ENCODE data around the gene C18orf63. TPM values are rescaled to one million over a fixed set of nuclear protein-coding genes. Genes with fewer than 3 reads are reported as not detected.
A peak's percentile ranks its signal among the peaks of the same experiment; 100 is the strongest.

C18orf63 gene
- total RNA-seq, 4 donors from 2014 or later, result not detected

DNA sequence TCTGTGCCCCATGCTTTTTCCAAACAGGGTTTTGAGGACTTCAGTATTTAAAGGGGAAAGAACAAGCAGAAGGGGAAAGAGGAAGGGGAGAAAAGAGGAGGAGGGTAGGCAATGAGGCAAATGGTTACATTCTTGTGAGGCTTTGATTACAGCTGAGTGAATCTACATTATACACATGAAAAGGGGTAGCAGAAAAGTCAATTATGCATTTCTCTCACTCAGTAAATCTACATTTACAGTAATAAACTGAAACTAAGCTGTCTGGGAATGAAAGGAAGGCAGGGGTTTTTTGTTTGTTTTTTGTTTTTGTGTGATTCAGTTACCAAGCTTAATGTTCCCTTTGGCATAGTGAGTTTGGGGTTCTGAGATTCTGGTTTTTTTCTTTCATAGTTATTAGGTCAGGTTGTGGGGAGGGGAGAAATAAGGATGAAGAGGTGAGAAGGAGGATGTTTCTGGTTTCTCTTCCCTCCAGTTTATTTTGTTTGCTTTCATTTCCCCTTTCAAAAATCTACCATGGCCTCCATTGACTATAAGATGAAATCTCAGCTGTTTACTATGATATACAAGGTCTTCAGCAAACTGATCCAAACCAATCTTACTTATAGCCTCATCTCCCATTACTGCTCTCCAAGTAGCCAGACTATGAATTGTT, 18.7 kb downstream of the C18orf63 start:
- Histone ChIP-seq H3K36me3 (no peaks in the 10 kb centered on the region), H3K27me3 (no peaks in the 10 kb centered on the region), H3K4me1 (no peaks in the 10 kb centered on the region), H3K4me3 (replicated peaks in 1 of 3) (no peak overlapping the region), H3K27ac (no peak overlapping the region), H3K9me3 (no peaks in the 10 kb centered on the region)
- no peak for DNase-seq
- TF ChIP-seq, protein P1, sequence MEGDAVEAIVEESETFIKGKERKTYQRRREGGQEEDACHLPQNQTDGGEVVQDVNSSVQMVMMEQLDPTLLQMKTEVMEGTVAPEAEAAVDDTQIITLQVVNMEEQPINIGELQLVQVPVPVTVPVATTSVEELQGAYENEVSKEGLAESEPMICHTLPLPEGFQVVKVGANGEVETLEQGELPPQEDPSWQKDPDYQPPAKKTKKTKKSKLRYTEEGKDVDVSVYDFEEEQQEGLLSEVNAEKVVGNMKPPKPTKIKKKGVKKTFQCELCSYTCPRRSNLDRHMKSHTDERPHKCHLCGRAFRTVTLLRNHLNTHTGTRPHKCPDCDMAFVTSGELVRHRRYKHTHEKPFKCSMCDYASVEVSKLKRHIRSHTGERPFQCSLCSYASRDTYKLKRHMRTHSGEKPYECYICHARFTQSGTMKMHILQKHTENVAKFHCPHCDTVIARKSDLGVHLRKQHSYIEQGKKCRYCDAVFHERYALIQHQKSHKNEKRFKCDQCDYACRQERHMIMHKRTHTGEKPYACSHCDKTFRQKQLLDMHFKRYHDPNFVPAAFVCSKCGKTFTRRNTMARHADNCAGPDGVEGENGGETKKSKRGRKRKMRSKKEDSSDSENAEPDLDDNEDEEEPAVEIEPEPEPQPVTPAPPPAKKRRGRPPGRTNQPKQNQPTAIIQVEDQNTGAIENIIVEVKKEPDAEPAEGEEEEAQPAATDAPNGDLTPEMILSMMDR (IDR thresholded peaks at IDR 0.05), result no peak
- TF ChIP-seq POLR2A (IDR thresholded peaks at IDR 0.05), result no peak
- intact Hi-C loops (cut with DNase I), result no loop called here

DNA sequence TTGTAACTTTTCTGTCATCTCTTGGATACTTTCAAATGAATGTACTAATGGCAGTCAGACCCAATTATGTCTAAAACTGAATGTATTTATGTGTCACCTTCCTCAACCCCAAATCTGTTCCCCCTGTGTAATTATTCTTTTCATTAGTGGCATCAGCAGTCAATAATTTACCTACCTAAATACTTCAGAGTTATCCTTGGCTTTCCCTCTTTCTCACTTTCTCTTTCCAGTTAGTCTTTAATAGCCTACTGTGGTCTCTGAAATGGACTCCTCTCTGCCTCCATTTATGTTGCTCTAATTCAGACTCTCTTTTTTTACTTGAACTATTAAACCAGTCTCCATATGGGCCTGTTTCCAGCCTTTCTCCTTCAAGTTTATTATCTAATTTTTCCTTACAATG, 21.0 kb downstream of the C18orf63 start:
- H3K9me3 ChIP-seq, result no peaks in the 10 kb centered on the region
- H3K36me3 ChIP-seq, result no peaks in the 10 kb centered on the region
- TF ChIP-seq, protein P1 (IDR thresholded peaks at IDR 0.05), result no peak
- no peak for TF ChIP-seq POLR2A (IDR thresholded peaks at IDR 0.05)
- no peak for DNase-seq
- no peak overlapping the region for H3K4me3 ChIP-seq (replicated peaks in 1 of 3)
- H3K4me1 ChIP-seq, result no peaks in the 10 kb centered on the region
- no peaks in the 10 kb centered on the region for H3K27me3 ChIP-seq
- H3K27ac ChIP-seq, result no peak overlapping the region
- intact Hi-C loops (cut with DNase I), result no loop called here

DNA sequence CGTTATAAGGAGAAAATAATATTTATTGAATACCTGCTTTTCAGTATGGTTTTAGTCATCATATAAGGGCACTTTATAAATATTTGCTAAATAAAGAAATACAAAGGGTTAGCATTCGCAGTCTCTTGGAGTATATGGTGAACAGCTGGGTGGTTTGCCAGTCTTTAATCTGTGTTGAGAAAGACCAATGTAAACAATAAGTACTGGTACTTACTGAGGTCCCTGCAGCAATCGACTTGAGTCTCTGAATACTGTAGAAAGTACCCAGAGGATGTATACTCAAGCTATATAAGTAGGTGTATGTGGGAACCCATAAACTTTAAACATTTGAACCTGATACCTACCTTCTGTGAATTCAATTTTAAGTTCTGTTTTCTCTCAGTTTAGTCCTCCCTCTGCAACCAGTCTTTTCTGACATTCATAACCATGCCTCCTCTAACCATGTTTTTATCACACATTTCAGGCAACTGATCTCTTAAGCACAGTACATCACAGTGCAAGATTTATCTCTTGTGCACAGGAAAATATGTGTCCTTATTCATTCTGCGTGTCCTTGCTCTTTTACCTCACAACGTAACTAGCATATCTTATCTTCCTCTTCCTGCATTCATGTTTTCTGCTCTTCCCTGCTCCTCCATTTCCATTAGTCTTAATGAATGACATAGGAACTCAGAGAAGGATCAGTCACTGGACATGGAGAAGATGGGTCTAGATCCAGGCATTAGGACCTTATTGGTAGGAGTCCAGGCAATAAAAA, 21.7 kb downstream of the C18orf63 start:
- no peak for TF ChIP-seq POLR2A (IDR thresholded peaks at IDR 0.05)
- TF ChIP-seq, protein P1 (IDR thresholded peaks at IDR 0.05), result no peak
- intact Hi-C loops (cut with DNase I), result no loop called here
- Histone ChIP-seq H3K27ac (no peak overlapping the region), H3K9me3 (no peaks in the 10 kb centered on the region), H3K4me1 (no peaks in the 10 kb centered on the region), H3K4me3 (replicated peaks in 1 of 3) (no peak overlapping the region), H3K27me3 (no peaks in the 10 kb centered on the region), H3K36me3 (no peaks in the 10 kb centered on the region)
- 84 to 88% methylated on average over 5 of the region's 5 CpGs for WGBS, 2 donors
- no peak for DNase-seq

DNA sequence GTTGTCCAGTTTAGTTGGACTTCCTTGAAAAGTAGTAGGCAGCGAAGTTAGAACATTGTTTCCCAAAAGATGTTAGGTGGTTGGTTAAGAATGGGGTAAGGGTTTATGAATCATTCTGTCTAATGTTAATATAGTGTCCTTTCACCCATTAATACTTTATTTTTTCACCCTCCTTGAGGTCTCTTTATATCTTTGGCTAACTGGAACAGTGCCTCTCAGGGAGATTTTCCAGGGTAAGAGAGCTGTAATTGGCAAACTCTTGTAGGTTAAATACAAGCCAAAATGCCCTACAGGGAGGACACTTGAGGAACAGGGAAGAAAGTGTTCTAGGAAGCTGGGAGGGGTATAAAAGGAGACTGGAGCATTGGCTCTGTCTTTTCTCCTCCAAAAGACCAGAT, 22.3 kb downstream of the C18orf63 start:
- H3K36me3 ChIP-seq, result no peaks in the 10 kb centered on the region
- H3K4me1 ChIP-seq, result no peaks in the 10 kb centered on the region
- no peak overlapping the region for H3K27ac ChIP-seq
- 91 to 95% methylated on average over 1 of the region's 1 CpG for WGBS, 2 donors
- intact Hi-C loops (cut with DNase I), result no loop called here
- TF ChIP-seq POLR2A (IDR thresholded peaks at IDR 0.05), result no peak
- TF ChIP-seq, protein P1 (IDR thresholded peaks at IDR 0.05), result no peak
- no peak overlapping the region for H3K4me3 ChIP-seq (replicated peaks in 1 of 3)
- no peaks in the 10 kb centered on the region for H3K9me3 ChIP-seq
- H3K27me3 ChIP-seq, result no peaks in the 10 kb centered on the region
- DNase-seq, result no peak

DNA sequence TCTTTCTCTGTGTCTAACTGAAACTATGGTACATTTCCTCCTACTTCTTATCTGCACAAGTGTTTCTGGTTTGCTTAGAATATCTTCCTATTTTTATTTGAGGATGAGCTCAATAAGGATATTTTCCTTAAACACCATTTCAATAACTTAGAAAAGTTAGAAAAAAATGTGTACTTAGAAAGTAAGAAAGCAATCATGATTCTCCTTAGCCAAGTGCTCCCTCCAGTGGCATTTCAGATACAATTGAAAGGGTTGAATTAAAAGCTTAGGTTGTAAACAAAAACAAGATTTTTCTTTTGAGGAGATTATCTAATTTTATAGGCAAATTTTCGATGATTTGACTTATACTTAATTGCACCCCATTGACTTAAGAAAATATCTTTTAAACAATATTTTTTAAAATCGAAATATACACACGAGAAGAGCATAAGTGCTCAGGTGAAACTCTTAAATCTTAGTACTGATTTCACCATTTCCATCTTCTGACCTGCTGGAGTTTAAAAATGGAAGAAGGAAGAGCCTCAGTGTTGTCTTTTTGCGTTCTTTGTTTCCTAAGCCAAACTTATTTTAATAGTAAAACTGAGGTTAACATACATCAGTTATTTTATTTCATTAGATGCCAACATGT, 26.9 kb downstream of the C18orf63 start:
- TF ChIP-seq POLR2A (IDR thresholded peaks at IDR 0.05), result no peak
- TF ChIP-seq, protein P1 (IDR thresholded peaks at IDR 0.05), result peak in 5 of 6 experiments; percentile 10 to 73 (median 67)

More for the DNA sequence above, 26.9 kb downstream of the C18orf63 start:
- WGBS, 2 donors, result 11 to 17% methylated on average over 4 of the region's 4 CpGs
- H3K4me1 ChIP-seq, result no peaks in the 10 kb centered on the region
- no peak overlapping the region for H3K4me3 ChIP-seq (replicated peaks in 1 of 3)
- peak in 1 of 2 donors; percentile 7 for DNase-seq
- intact Hi-C loops (cut with DNase I), result loop anchor here (5.0 kb wide), 1 partner anchor 145 kb away; no protein-coding TSS in a partner anchor
- no peak overlapping the region for H3K27ac ChIP-seq
- no peaks in the 10 kb centered on the region for H3K27me3 ChIP-seq
- no peaks in the 10 kb centered on the region for H3K36me3 ChIP-seq
- H3K9me3 ChIP-seq, result no peaks in the 10 kb centered on the region
